A549 (cell line): ENCODE measurements around the gene MROH7. TPM values are rescaled to one million over a fixed set of nuclear protein-coding genes. Genes with fewer than 3 reads are reported as not detected.

Experiments
- ATAC-seq, 2 experiments: fragments of 200-7000 bp in 1 of 2; fragments of >200 bp in 1 of 2; cut with Nextera tagmentation in 1 of 2; cut with Tn5 transposase in 1 of 2; 3 replicates each; pipeline versions ENCODE4 v1.8.0 to v1.9.1; 2018 to 2020; ENCODE audit warnings: mild to moderate bottlenecking in 1 of 2, moderate library complexity in 1 of 2
- CTCF ChIA-PET: fragments of 300-600 bp; sonication (Branson Sonifier 250); formaldehyde crosslinking; extraction: SDS; loops from one replicate; lab custom pipeline; 2021; ENCODE audit warnings: antibody characterized with exemption, inconsistent platforms; lab: Yijun Ruan, JAX
- POLR2A ChIA-PET: fragments of 350-600 bp; formaldehyde crosslinking; extraction: SDS; loops from one replicate; lab custom pipeline; 2021; ENCODE audit warnings: antibody characterized with exemption, inconsistent platforms; lab: Yijun Ruan, JAX
- DNase-seq, 2 experiments: peaks; one replicate each; pipeline versions ENCODE4 v3.0.0 to v3.0.0-alpha.2; 2011 to 2016; ENCODE audit warnings: low read depth in 1 of 2, low spot score in 1 of 2
- FAIRE-seq: peaks from 2 replicates; lab custom pipeline; 2011; peaks lifted over from hg19 to GRCh38; lab: Jason Lieb, UNC
- H3K27ac ChIP-seq, 2 experiments: fragments of >200 bp; sonication (Bioruptor Twin); formaldehyde crosslinking; 3 replicates each; pipeline ENCODE4 v1.5.1; 2016 to 2017
- H3K4me1 ChIP-seq: fragments of >200 bp; sonication (Bioruptor Twin); formaldehyde crosslinking; 3 replicates; pipeline ENCODE4 v1.6.1; 2016
- H3K4me2 ChIP-seq: fragments of >200 bp; sonication (Bioruptor Twin); formaldehyde crosslinking; 3 replicates; pipeline ENCODE4 v1.6.1; 2016
- H3K4me3 ChIP-seq: fragments of >200 bp; sonication (Bioruptor Twin); formaldehyde crosslinking; 3 replicates; pipeline ENCODE4 v1.5.1; 2016
- H3K9me3 ChIP-seq: fragments of >200 bp; sonication (Bioruptor Twin); formaldehyde crosslinking; 3 replicates; pipeline ENCODE4 v1.6.1; 2016
- BHLHE40 ChIP-seq: IDR thresholded peaks from 2 replicates; pipeline ENCODE4 v1.6.1; 2012; ENCODE audit warnings: low read depth, low read length, inconsistent platforms
- CBX2 ChIP-seq: fragments of 200-600 bp; sonication (generic); IDR thresholded peaks from 2 replicates; pipeline ENCODE4 v1.6.1; 2016; ENCODE audit warnings: low read depth, mild to moderate bottlenecking, borderline replicate concordance
- CBX8 ChIP-seq: fragments of 200-600 bp; sonication (generic); IDR thresholded peaks from 2 replicates; pipeline ENCODE4 v1.6.1; 2016
- CEBPB ChIP-seq, 2 experiments: fragments of >200 bp in 1 of 2; sonication (Bioruptor Twin) in 1 of 2; formaldehyde crosslinking in 1 of 2; IDR thresholded peaks; 2 replicates each; pipeline ENCODE4 v1.6.1; 2012 to 2016
- CHD2 ChIP-seq: fragments of 150-350 bp; IDR thresholded peaks from 2 replicates; pipeline ENCODE4 v1.6.1; 2014; ENCODE audit warnings: low read length; ENCODE audit not compliant: partially characterized antibody
- E2F6 ChIP-seq: IDR thresholded peaks from 2 replicates; pipeline ENCODE4 v1.6.1; 2012; ENCODE audit warnings: low read depth, borderline replicate concordance
- ELK1 ChIP-seq: fragments of 150-350 bp; IDR thresholded peaks from 2 replicates; pipeline ENCODE4 v1.6.1; 2014; ENCODE audit warnings: low read depth, mild to moderate bottlenecking, low read length
- HDAC2 ChIP-seq: fragments of 200-600 bp; sonication (generic); IDR thresholded peaks from 2 replicates; pipeline ENCODE4 v1.6.1; 2016
- HES2 ChIP-seq: fragments of >200 bp; sonication (Bioruptor Twin); formaldehyde crosslinking; IDR thresholded peaks from 2 replicates; pipeline ENCODE4 v1.6.1; 2016
- HEYL ChIP-seq: fragments of 250-450 bp; sonication (Bioruptor Pico); IDR thresholded peaks from 2 replicates; pipeline ENCODE4 v1.8.0; 2021; ENCODE audit warnings: mild to moderate bottlenecking, moderate library complexity
- HMGXB4 ChIP-seq: fragments of 250-450 bp; sonication (Bioruptor Pico); IDR thresholded peaks from 2 replicates; pipeline ENCODE4 v1.5.0; 2021; ENCODE audit warnings: mild to moderate bottlenecking, moderate library complexity, borderline replicate concordance
- HOXB13 ChIP-seq: fragments of 250-450 bp; sonication (Bioruptor Pico); IDR thresholded peaks from 2 replicates; pipeline ENCODE4 v1.5.0; 2020; ENCODE audit warnings: low read depth, mild to moderate bottlenecking, moderate library complexity
- MAFK ChIP-seq: fragments of 450-650 bp; IDR thresholded peaks from 2 replicates; pipeline ENCODE4 v1.6.1; 2014; ENCODE audit not compliant: partially characterized antibody
- NPAS2 ChIP-seq: fragments of 250-450 bp; sonication (Bioruptor Pico); IDR thresholded peaks from 2 replicates; pipeline ENCODE4 v1.8.0; 2022; ENCODE audit warnings: mild to moderate bottlenecking, moderate library complexity, borderline replicate concordance
- PHF8 ChIP-seq: fragments of 200-600 bp; sonication (generic); IDR thresholded peaks from 2 replicates; pipeline ENCODE4 v1.6.1; 2016; ENCODE audit warnings: low read depth, mild to moderate bottlenecking, antibody characterized with exemption, moderate library complexity, borderline replicate concordance
- POLR2AphosphoS2 ChIP-seq: conservative IDR thresholded peaks from 2 replicates; pipeline ENCODE4 v1.6.1; 2012; ENCODE audit warnings: low read length, improper control_type of control experiment, inconsistent platforms
- RAD21 ChIP-seq, 2 experiments: fragments of >200 bp in 1 of 2; sonication (Bioruptor Twin) in 1 of 2; formaldehyde crosslinking in 1 of 2; IDR thresholded peaks in 1 of 2; conservative IDR thresholded peaks in 1 of 2; 2 replicates in 1 of 2; 3 replicates in 1 of 2; pipeline ENCODE4 v1.6.1; 2012 to 2018; ENCODE audit warnings: inconsistent platforms in 1 of 2
- REST ChIP-seq: fragments of 200-600 bp; sonication (generic); IDR thresholded peaks from 2 replicates; pipeline ENCODE4 v1.6.1; 2016; ENCODE audit warnings: antibody characterized with exemption, mild to moderate bottlenecking, moderate library complexity
- ZFP36 ChIP-seq: fragments of 450-650 bp; IDR thresholded peaks from 2 replicates; pipeline ENCODE4 v1.6.1; 2014; ENCODE audit warnings: borderline replicate concordance; ENCODE audit not compliant: partially characterized antibody
- ZSCAN20 ChIP-seq: fragments of 250-450 bp; sonication (Bioruptor Pico); IDR thresholded peaks from 2 replicates; pipeline ENCODE4 v1.8.0; 2022; ENCODE audit warnings: mild to moderate bottlenecking, moderate library complexity
- WGBS: methylation state at CpG from one replicate; pipeline ENCODE4 v1.1.6; 2017; ENCODE audit errors: missing lambda C conversion rate; 5-methylcytosine and 5-hydroxymethylcytosine counted together
- polyA minus RNA-seq: library from RNA; depleted of rRNA, polyadenylated mRNA; stranded (reverse); fragments of >200 nt; gene quantifications from 2 replicates; pipeline ENCODE4 v1.2.3, GENCODE V29; 2011; rRNA and poly(A)+ RNA removed
- polyA plus RNA-seq, 4 experiments: library from polyadenylated mRNA; depleted of rRNA in 3 of 4; stranded (reverse); fragments of >200 nt; fragmentation: RNase III in 1 of 4; extraction: RNeasy Plus Mini Kit Qiagen cat#74134 plus additional on column Dnase treatment in 1 of 4; gene quantifications; 2 replicates in 3 of 4; 3 replicates in 1 of 4; pipeline ENCODE4 v1.2.3, GENCODE V29; 2011 to 2017

The MROH7 gene
- polyA plus RNA-seq (2011; rRNA removed) (0.04 TPM in 1 of 2 replicates, not detected in the other), polyA plus RNA-seq (2017; fragmentation: RNase III; extraction: RNeasy Plus Mini Kit Qiagen cat#74134 plus additional on column Dnase treatment) (not detected in 3 replicates), polyA minus RNA-seq (not detected in 2 replicates)
- polyA plus RNA-seq (2012; cell fraction: cytosol; rRNA removed): not detected in 2 replicates
- 0.10 and 0.11 TPM in 2 replicates for polyA plus RNA-seq (2012; cell fraction: nucleus; rRNA removed)

GRCh38 chr1:54640863-54641836, at the start of gene MROH7:
TSS of gene MROH7 (plus strand) at chr1:54641786. CDS start at chr1:54652927, 11,141 bp downstream.
- ATAC-seq (no peak), DNase-seq (no peak), FAIRE-seq (no peak)
- peaks cover 19% of the 10 kb centered on the region for H3K9me3 ChIP-seq
- ChIA-PET POLR2A (no interaction called here), CTCF (no interaction called here)
- H3K4me1 ChIP-seq: no peaks in the 10 kb centered on the region
- H3K4me3 ChIP-seq: no peak within 1 kb of the TSS
- no peak for TF ChIP-seq BHLHE40
- no peak for TF ChIP-seq E2F6
- no peak for TF ChIP-seq HOXB13 (CRISPR knock-in tag)
- TF ChIP-seq POLR2AphosphoS2: no peak
- no peak for TF ChIP-seq PHF8
- TF ChIP-seq NPAS2: no peak
- TF ChIP-seq ZFP36: no peak
- TF ChIP-seq ELK1: no peak
- TF ChIP-seq ZSCAN20: no peak
- no peak for TF ChIP-seq CEBPB (IDR thresholded peaks at IDR 0.05)
- no peak for TF ChIP-seq CHD2
- no peak for TF ChIP-seq HMGXB4 (CRISPR knock-in tag)
- TF ChIP-seq REST: no peak
- no peak for TF ChIP-seq HEYL (CRISPR knock-in tag)
- TF ChIP-seq HES2: no peak
- no peak for TF ChIP-seq RAD21 (conservative IDR thresholded peaks at IDR 0.05 in 1 of 2, IDR thresholded peaks at IDR 0.05 in 1 of 2)
- TF ChIP-seq CBX8: no peak
- TF ChIP-seq CBX2: no peak
- no peak for TF ChIP-seq MAFK
- TF ChIP-seq HDAC2: no peak
- H3K27ac ChIP-seq: no peak within 1 kb of the TSS
- WGBS: 36% methylated on average over 8 of the region's 8 CpGs
- H3K4me2 ChIP-seq: no peak within 1 kb of the TSS
